ENCODE measurements around the gene SIGLEC11. TPM values are rescaled to one million over a fixed set of nuclear protein-coding genes. Genes with fewer than 3 reads are reported as not detected.

Gene SIGLEC11
- polyA plus RNA-seq, 1 of the 3 experiments (the other 2 are of a cell fraction), result not detected

GRCh38 chr19:49999371-50000010, 38.5 kb upstream of the SIGLEC11 start:
- 77% methylated on average over 5 of the region's 6 CpGs for WGBS (ENCODE audit: low lambda C conversion rate)
- ChIA-PET POLR2A (no interaction called here), CTCF (no interaction called here)
- peaks cover 0 to 7% of the 10 kb centered on the region in 2 experiments; a peak in 2 of 4 replicates for H3K4me1 ChIP-seq (ENCODE audit: control insufficient read depth in 1 of 2, insufficient read depth in 2 of 2, low read depth in 1 of 2, low read length in 1 of 2)
- no peak overlapping the region for H3K4me3 ChIP-seq (ENCODE audit: low read depth in 2 of 2, low read length in 1 of 2)
- H3K4me2 ChIP-seq, result no peak overlapping the region
- no peak for DNase-seq
- H4K20me1 ChIP-seq (ENCODE audit: insufficient read depth), result peaks cover 24% of the 10 kb centered on the region
- peaks cover 12 to 43% of the 10 kb centered on the region in 2 experiments for H3K36me3 ChIP-seq (replicated peaks in 1 of 2; ENCODE audit: control insufficient read depth in 1 of 2, insufficient read depth in 2 of 2, low read length in 1 of 2)
- H2AFZ ChIP-seq (ENCODE audit: low read depth), result no peak overlapping the region
- H3K9me2 ChIP-seq, result no peaks in the 10 kb centered on the region
- H3K9me3 ChIP-seq, result no peaks in the 10 kb centered on the region
- H3K27ac ChIP-seq (ENCODE audit: low read depth in 2 of 2, low read length in 1 of 2), result no peak overlapping the region
- peak; percentile 19; the same call in 1 of the 2 replicates for TF ChIP-seq NFIC (IDR thresholded peaks at IDR 0.05; ENCODE audit: borderline replicate concordance)
- no peak for TF ChIP-seq CTCF (IDR thresholded peaks at IDR 0.05)
- H3K9ac ChIP-seq, result no peak overlapping the region
- no peaks in the 10 kb centered on the region for H3K27me3 ChIP-seq (ENCODE audit: insufficient read depth)
- H3F3A ChIP-seq (replicated peaks; ENCODE audit: insufficient read depth), result peaks cover 4% of the 10 kb centered on the region
- H3K79me2 ChIP-seq (ENCODE audit: insufficient read depth), result no peaks in the 10 kb centered on the region

- ChIA-PET POLR2A (interaction anchor here (0.5 kb wide), 2 partner anchors 31 to 60 kb away, joined by 3 read pairs; no protein-coding TSS in a partner anchor), CTCF (interaction anchor here (1.1 to 2.9 kb wide), 2 partner anchors 9 to 13 kb away, joined by 5 to 13 read pairs; no protein-coding TSS in a partner anchor)
- Histone ChIP-seq H3F3A (replicated peaks; ENCODE audit: insufficient read depth) (no peaks in the 10 kb centered on the region), H3K27me3 (ENCODE audit: insufficient read depth) (no peaks in the 10 kb centered on the region), H3K9ac (no peak overlapping the region), H2AFZ (ENCODE audit: low read depth) (no peak overlapping the region), H3K36me3 (replicated peaks in 1 of 2; ENCODE audit: control insufficient read depth in 1 of 2, insufficient read depth in 2 of 2, low read length in 1 of 2) (peaks cover 6 to 38% of the 10 kb centered on the region in 2 experiments), H3K79me2 (ENCODE audit: insufficient read depth) (no peaks in the 10 kb centered on the region), H3K4me2 (no peak overlapping the region), H3K4me1 (ENCODE audit: control insufficient read depth in 1 of 2, insufficient read depth in 2 of 2, low read depth in 1 of 2, low read length in 1 of 2) (no peaks in the 10 kb centered on the region), H3K27ac (ENCODE audit: low read depth in 2 of 2, low read length in 1 of 2) (no peak overlapping the region), H4K20me1 (ENCODE audit: insufficient read depth) (peaks cover 13% of the 10 kb centered on the region; the same call in 1 of the 2 replicates), H3K9me3 (no peaks in the 10 kb centered on the region), H3K4me3 (ENCODE audit: low read depth in 2 of 2, low read length in 1 of 2) (no peak overlapping the region), H3K9me2 (no peaks in the 10 kb centered on the region)
- DNase-seq, result peak; percentile 78
- WGBS (ENCODE audit: low lambda C conversion rate), result 55% methylated on average over 5 of the region's 5 CpGs
- peak; percentile 92 for TF ChIP-seq USF1 (IDR thresholded peaks at IDR 0.05; ENCODE audit: borderline replicate concordance, low read depth)
- TF ChIP-seq TCF12 (IDR thresholded peaks at IDR 0.05), result no peak
- TF ChIP-seq MXI1 (IDR thresholded peaks at IDR 0.05; ENCODE audit: low read depth, low read length), result no peak
- no peak for TF ChIP-seq CHD2 (IDR thresholded peaks at IDR 0.05; ENCODE audit: low read length, partially characterized antibody)
- no peak for TF ChIP-seq FOSL2 (IDR thresholded peaks at IDR 0.05; ENCODE audit: borderline replicate concordance, low read depth)
- TF ChIP-seq RCOR1 (IDR thresholded peaks at IDR 0.05; ENCODE audit: low read length), result no peak
Measured at GRCh38 chr19:49997709-49998108, 36.7 kb upstream of the SIGLEC11 start.

All from SK-N-SH (cell line).